ENCODE data around the gene SLC22A1. TPM values are rescaled to one million over a fixed set of nuclear protein-coding genes. Genes with fewer than 3 reads are reported as not detected.

The SLC22A1 gene
- polyA plus RNA-seq (2012; ENCODE audit: insufficient read depth, insufficient read length, low read depth), result not detected

DNA sequence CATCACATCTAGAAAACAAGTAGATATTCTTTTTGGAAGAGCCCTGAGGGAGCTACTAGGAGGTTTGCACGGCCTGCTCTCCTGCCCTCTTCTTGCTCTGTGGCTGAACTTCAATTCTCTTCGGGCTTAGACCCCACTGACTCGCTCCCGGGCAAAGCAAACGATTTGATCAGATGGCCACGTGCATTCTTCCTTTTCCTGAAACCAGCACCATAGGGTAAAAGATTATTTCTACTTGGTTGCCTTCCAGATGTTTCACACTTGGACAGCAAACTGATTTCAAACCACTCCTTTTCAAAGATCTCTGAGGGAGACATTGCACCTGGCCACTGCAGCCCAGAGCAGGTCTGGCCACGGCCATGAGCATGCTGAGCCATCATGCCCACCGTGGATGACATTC, at the start of gene SLC22A1:
Gene SLC22A1 (plus strand): TSS at position 258 of the 400 bp plus-strand sequence. CDS start 121 bp downstream, at position 379.
- no peaks in the 10 kb centered on the region; the same call in 1 of the 2 replicates for H3K9me3 ChIP-seq
- H3K27me3 ChIP-seq, result no peaks in the 10 kb centered on the region
- H3K4me3 ChIP-seq (ENCODE audit: low read depth, low read length), result no peak within 1 kb of the TSS
- TF ChIP-seq, protein P1, sequence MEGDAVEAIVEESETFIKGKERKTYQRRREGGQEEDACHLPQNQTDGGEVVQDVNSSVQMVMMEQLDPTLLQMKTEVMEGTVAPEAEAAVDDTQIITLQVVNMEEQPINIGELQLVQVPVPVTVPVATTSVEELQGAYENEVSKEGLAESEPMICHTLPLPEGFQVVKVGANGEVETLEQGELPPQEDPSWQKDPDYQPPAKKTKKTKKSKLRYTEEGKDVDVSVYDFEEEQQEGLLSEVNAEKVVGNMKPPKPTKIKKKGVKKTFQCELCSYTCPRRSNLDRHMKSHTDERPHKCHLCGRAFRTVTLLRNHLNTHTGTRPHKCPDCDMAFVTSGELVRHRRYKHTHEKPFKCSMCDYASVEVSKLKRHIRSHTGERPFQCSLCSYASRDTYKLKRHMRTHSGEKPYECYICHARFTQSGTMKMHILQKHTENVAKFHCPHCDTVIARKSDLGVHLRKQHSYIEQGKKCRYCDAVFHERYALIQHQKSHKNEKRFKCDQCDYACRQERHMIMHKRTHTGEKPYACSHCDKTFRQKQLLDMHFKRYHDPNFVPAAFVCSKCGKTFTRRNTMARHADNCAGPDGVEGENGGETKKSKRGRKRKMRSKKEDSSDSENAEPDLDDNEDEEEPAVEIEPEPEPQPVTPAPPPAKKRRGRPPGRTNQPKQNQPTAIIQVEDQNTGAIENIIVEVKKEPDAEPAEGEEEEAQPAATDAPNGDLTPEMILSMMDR (IDR thresholded peaks at IDR 0.05; ENCODE audit: low read depth, low read length), result no peak
- no peaks in the 10 kb centered on the region for H3K36me3 ChIP-seq
- H3K4me1 ChIP-seq, result no peaks in the 10 kb centered on the region
- DNase-seq, result no peak

DNA sequence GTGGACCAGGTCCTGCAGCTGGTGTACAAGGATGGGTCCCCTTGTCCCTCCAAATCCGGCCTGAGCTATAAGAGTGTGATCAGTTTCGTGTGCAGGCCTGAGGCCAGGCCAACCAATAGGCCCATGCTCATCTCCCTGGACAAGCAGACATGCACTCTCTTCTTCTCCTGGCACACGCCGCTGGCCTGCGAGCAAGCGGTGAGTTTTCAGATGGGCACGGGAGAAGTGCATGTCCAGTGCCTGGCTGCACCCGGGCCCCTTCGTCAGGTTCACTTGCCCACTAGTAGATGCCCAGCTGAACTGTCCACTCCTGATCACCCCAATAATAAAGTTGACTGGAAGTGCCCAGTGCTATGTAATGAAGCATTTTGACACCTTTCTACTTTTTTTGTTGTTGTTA, 48.3 kb upstream of the SLC22A1 start:
- H3K27me3 ChIP-seq, result no peaks in the 10 kb centered on the region
- H3K4me1 ChIP-seq, result 0 out of 2 replicates have a peak, but pooled peaks cover 2% of the 10 kb centered on the region
- TF ChIP-seq, protein P1 (IDR thresholded peaks at IDR 0.05; ENCODE audit: low read depth, low read length), result no peak
- H3K9me3 ChIP-seq, result no peaks in the 10 kb centered on the region
- no peak for DNase-seq
- peaks cover 47% of the 10 kb centered on the region for H3K36me3 ChIP-seq
- H3K4me3 ChIP-seq (ENCODE audit: low read depth, low read length), result no peak overlapping the region

DNA sequence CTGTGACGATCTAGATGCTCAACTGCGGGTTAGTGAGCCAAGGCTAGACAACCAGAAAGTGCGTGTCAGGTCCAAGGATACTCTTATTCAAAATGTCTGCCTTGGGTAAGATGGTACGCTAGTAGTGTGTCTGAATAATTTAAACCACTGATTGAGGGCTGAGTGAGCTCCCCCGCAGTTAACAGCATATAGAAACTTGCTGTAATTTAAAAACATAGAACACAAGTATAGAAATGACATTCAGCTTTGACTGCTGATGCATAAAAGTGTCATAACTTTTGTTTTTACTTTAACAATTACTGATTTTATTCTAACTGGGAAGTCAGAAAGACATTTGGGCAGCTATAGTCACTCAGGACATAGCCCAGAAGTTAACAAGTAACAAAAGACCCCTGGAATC, 45.6 kb upstream of the SLC22A1 start:
- Histone ChIP-seq H3K27me3 (no peaks in the 10 kb centered on the region), H3K36me3 (peaks cover 44% of the 10 kb centered on the region), H3K4me3 (ENCODE audit: low read depth, low read length) (no peak overlapping the region), H3K9me3 (no peaks in the 10 kb centered on the region), H3K4me1 (0 out of 2 replicates have a peak, but pooled peaks cover 2% of the 10 kb centered on the region)
- DNase-seq, result no peak
- TF ChIP-seq, protein P1 (IDR thresholded peaks at IDR 0.05; ENCODE audit: low read depth, low read length), result no peak

DNA sequence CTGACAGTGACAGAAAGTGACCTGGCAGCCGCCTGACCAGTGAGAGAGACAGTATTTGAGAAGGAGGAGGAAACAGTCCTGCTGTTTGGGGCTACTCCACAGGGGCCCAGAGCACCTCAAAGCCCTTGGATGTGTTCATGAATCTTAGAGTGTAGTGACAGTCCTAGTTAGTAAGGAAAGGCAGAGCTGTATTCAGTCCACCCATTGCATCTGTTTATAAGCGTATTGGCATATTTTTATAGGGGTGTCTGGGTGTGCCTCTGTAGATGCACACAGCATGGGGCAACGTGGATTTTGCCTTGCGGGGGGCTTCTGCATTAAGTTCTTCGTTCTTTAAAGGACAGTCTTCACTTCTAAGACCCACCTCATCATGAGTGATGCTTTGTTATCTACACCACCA, 44.6 kb upstream of the SLC22A1 start:
- no peak for DNase-seq
- Histone ChIP-seq H3K4me3 (ENCODE audit: low read depth, low read length) (no peak overlapping the region), H3K4me1 (0 out of 2 replicates have a peak, but pooled peaks cover 2% of the 10 kb centered on the region), H3K36me3 (peaks cover 43% of the 10 kb centered on the region), H3K9me3 (no peaks in the 10 kb centered on the region), H3K27me3 (no peaks in the 10 kb centered on the region)
- TF ChIP-seq, protein P1 (IDR thresholded peaks at IDR 0.05; ENCODE audit: low read depth, low read length), result no peak

DNA sequence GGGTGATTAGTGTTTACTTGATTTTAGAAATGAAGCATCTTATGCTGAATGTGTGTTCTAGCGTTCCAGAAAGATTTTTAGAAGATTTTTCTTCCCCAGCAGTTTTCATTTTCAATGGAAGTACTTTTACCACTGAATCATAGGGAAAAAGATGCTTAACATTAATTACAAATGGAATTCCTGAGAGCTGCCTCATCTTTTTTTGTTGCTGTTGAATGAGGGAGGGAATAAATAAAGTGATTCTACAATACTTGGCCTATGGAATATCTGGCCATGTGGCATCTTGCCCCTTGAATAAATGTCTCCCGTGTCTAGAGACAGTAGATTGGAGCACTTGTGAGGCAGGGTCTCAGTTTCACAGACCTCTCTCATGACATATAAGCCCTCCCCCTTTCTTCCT, 44.1 kb upstream of the SLC22A1 start:
- no peaks in the 10 kb centered on the region for H3K9me3 ChIP-seq
- 0 out of 2 replicates have a peak, but pooled peaks cover 2% of the 10 kb centered on the region for H3K4me1 ChIP-seq
- peaks cover 40% of the 10 kb centered on the region for H3K36me3 ChIP-seq
- TF ChIP-seq, protein P1 (IDR thresholded peaks at IDR 0.05; ENCODE audit: low read depth, low read length), result no peak
- no peaks in the 10 kb centered on the region for H3K27me3 ChIP-seq
- no peak for DNase-seq
- no peak overlapping the region for H3K4me3 ChIP-seq (ENCODE audit: low read depth, low read length)

DNA sequence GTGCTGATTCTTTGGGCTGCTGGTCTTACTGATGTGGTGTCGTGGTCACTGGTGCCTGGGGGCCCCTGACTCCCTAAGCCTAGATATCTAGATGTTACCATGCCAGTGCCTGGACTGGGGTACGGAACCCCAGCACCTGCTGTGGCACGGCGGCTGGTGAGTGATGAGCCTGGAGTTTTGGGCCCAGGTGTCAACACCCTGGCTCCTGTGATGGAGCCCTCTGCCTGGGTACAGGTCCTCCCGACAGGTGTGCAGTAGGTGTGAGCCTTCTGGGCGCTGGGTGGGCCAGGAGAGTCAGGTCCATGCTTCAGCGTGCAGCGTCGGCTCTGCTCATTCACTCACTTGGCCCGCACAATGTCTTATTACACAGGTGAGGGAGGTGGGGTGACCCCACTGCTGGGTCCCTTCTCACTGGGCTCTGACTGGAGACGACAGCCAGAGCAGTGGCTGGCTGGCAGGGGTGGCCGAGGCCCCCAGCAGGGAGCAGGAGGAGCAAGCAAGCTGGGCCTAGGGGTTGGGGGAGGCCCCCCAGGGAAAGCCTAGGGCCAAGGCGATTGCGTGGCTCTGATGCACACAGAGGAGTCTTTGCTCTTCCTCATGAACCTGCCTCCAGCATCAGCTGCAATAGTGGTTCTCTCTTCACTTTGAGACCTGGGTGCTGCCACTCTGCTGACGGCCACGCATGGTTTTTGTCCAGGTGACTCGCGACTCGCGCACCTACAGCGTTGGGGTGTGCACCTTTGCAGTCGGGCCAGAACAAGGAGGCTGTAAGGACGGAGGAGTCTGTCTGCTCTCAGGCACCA, 42.5 kb upstream of the SLC22A1 start:
- H3K27me3 ChIP-seq, result no peaks in the 10 kb centered on the region
- H3K4me3 ChIP-seq (ENCODE audit: low read depth, low read length), result no peak overlapping the region
- 0 out of 2 replicates have a peak, but pooled peaks cover 2% of the 10 kb centered on the region for H3K4me1 ChIP-seq
- no peak for DNase-seq
- H3K36me3 ChIP-seq, result peaks cover 40% of the 10 kb centered on the region
- TF ChIP-seq, protein P1 (IDR thresholded peaks at IDR 0.05; ENCODE audit: low read depth, low read length), result no peak
- H3K9me3 ChIP-seq, result no peaks in the 10 kb centered on the region

All from BE2C (cell line).